GM18520 (cell line): ENCODE measurements around the gene CUL7.
"Not testable (repeated sequence)": the region's sequence is repeated elsewhere in the genome, so short reads cannot be mapped to it uniquely, and the experiment has no call there.

ENCODE experiments used
- ATAC-seq: cut with Tn5 transposase; IDR thresholded peaks from one replicate; pipeline ENCODE4 v1.9.1; 2021; ENCODE audit not compliant: unreplicated experiment

The CUL7 gene

DNA sequence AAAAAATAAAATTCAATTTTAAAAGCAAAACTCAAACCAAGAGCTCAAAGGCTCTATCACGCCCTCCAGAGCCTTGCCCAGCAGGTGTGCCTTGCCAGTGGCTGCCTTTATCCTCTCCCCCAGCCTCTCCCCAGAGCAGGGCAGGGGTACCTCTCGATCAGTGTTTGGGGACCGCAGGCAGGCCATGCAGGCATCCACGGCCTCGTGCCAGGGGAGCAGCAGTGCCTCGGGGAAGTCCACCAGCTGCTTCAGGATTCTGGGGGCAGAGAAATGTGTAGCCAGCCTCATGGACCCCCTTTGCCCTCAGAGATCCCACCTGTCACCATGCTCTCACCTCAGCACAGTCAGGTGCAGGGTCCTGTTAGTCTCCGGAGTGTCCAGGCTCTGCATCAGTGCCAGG, 5.7 kb downstream of the CUL7 start:
- ATAC-seq: no peak

- ATAC-seq: no peak
Measured at GRCh38 chr6:43045371-43045930, 8.2 kb downstream of the CUL7 start.

- ATAC-seq: no peak
Measured at GRCh38 chr6:43043310-43043709, 10.3 kb downstream of the CUL7 start.

GRCh38 chr6:43041475-43041874, 12.2 kb downstream of the CUL7 start:
- not testable (repeated sequence) for ATAC-seq

- no peak for ATAC-seq
Measured at GRCh38 chr6:43040542-43041257, 13.0 kb downstream of the CUL7 start.

DNA sequence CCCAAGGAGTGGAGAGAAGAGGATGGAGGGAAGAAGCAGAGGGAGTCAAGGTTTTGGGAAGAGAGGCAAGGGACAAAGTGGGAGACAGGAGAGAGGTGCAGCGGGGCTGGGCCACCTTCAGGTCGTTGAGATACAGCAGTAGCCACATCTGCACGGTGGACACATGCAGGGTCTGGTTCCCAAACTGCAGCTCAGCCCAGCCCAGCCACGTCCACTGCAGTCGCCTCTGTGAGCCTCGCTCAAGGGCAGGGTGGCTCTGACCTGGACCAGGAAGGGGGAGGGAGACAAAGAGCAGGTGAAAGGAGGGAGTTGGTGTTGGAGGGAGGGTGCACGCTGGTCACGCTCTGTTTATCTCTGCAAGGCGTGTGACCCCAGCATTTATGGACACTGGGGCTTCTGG, 14.9 kb downstream of the CUL7 start:
- no peak for ATAC-seq

- no peak for ATAC-seq
Measured at GRCh38 chr6:43037706-43038105, 15.9 kb downstream of the CUL7 start.

GRCh38 chr6:43037197-43037596, 16.5 kb downstream of the CUL7 start:
- ATAC-seq: no peak

GRCh38 chr6:43036712-43037111, 16.9 kb downstream of the CUL7 start:
- no peak for ATAC-seq

GRCh38 chr6:43035495-43036194, 18.0 kb downstream of the CUL7 start:
- ATAC-seq: no peak

DNA sequence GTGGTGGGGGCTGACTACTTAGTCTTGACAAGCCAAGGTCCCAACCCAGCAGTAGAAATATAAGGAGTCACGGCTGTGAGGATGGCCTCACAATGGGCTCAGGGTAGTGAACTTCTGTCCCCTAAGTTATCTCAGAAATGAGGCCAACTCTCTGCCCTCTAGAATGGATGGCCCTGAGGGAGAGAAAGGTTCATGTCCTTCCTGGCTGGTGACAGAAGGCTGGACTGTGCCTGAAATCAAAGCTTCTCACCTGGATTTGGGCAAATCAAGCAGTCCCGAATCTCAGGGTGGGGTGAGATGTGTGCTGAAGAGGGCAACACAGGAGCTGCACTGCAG, 19.5 kb downstream of the CUL7 start:
- no peak for ATAC-seq

DNA sequence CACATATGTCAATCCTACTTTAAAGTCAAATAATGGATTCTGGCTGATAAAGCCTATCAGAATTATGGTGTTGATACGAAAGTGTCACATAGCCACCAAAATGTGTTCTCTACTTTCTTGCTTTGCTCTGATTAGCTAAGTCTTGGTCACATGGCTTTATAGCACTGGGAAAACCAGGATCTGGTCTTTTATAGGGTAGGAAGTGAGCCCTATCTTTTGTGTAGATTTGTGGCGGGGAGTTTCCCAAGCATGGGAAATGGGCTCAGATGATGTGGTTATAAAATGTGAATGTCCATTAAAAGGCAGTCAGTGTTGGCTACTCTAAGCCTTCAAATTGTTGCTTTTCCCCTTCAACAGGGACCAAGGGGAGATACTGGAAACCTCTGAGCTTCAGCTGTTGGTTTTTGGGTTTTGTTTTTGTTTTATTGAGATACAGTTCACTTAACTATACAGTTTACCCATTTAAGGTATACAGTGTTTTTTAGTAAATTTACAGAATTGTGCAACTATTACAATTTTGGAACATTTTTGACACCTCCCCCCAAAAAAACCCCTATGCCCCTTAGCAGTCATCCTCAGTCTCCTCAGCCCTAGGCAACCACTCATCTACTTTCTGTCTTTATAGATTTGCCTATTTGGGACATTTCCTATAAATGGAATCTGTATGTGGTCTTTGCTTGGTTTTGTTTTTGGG, 20.0 kb downstream of the CUL7 start:
- ATAC-seq: no peak

DNA sequence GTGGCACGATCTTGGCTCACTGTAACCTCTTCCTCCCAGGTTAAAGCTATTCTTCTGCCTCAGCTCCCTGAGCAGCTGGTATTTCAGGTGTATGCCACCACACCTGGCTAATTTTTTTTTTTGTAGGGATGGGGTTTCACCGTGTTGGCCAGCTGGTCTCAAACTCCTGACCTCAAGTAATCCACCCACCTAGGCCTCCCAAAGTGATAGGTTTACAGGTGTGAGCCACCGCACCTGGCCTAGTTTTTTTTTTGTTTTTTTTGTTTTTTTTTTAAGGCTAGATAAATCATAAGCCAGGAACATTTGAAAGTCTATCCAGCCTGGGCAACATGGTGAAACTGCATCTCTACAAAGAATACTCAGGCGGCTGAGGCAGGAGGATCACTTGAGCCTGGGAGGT, 21.3 kb downstream of the CUL7 start:
- ATAC-seq: no peak

- ATAC-seq: no peak
Measured at GRCh38 chr6:43029120-43029519, 24.5 kb downstream of the CUL7 start.

DNA sequence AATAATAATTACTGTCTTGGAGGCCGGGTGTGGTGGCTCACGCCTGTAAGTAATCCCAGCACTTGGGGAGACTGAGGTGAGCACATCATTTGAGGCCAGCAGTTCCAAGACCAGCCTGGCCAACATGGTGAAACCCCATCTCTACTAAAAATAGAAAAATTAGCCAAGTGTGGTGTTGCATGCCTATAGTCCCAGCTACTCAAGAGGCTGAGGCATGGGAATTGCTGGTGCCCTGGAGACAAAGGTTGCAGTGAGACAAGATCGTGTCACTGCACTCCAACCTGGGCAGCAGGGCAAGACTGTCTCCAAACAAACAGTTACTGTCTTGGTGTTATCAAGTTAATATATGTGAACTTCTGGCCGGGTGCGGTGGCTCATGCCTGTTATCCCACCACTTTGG, 27.3 kb downstream of the CUL7 start:
- ATAC-seq: no peak

GRCh38 chr6:43024436-43024835, 29.2 kb downstream of the CUL7 start:
- ATAC-seq: no peak

GRCh38 chr6:43021270-43022047, 32.2 kb downstream of the CUL7 start, which contains the start of gene RRP36:
Gene RRP36 (plus strand): TSS chr6:43021623. CDS start chr6:43021655, 32 bp downstream.
- no peak for ATAC-seq

GRCh38 chr6:43020847-43021246, 32.8 kb downstream of the CUL7 start:
- ATAC-seq: no peak

DNA sequence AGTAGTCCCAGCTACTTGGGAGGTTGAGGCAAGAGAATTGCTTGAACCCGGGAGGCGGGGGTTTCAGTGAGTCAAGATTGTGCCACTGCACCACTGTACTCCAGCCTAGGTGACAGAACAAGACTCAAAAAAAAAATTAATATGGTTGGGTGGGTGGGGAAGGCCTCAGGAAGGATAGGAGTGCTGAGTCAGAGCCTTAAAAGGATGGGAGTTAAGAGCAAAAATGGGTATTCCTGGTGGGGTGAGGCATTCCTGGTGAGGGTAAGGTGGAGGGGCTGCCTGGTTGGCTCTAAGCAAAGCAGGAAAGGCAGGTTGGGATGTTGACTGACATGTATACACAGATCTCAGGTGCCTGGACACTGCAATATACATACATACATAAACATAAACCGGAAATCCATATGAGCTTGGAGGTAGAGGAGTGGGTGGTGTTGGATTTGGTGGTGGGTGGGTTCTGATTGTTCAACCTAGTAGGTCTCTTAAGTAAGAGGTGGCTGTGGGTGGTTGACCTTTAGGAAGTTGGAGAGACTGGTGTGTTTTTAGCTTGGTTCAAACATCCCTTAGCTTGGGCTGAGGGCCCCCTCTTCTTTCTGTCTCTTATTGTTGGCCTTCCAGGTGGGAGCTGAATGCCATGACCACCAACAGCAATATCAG, 33.5 kb downstream of the CUL7 start:
- ATAC-seq: no peak

DNA sequence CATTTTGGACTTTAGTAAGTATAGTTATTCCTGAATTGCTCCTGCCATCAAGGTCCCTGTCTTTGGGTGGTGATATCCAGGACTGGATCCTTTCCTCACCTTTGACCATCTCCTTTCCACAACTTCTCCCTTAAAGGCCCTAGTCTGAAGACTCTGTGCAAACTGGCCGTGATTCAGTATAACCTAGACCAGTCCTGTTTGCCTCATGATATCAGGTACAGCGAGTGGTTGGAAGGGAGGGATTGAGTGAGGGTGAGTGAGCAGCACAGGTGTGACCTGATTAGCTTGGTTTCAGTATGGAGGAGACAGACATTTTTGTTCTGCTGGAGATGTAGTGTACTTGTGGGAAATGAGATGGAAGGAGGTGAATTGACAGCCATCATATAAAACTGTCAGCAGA, 34.5 kb downstream of the CUL7 start:
- ATAC-seq: no peak

DNA sequence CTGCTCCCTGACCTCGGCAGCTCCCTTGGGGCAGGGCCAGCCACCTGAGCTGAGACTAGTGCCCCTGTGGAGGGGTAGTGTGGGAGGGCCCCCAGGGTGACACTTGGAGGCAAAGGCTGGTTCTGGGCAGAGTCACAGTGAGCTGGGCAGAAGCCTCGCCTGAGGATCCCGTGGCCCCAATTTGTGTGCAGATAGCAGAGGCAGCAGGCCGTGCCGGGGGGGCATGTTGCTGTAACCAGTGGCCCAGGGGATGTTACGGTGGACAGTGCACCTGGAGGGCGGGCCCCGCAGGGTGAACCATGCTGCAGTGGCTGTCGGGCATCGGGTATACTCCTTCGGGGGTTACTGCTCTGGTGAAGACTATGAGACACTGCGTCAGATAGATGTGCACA, 36.7 kb downstream of the CUL7 start:
- ATAC-seq: no peak
